ENCODE measurements around the gene ELAVL1.

GRCh38 chr19:7926021-7926726, 79.3 kb downstream of the ELAVL1 start, which contains the start of gene CTXN1:
- TF ChIP-seq EP300 (IDR thresholded peaks at IDR 0.05; ENCODE audit: borderline replicate concordance in 1 of 2, low read depth in 1 of 2, low read length in 1 of 2) (no peak), TAF1 (IDR thresholded peaks at IDR 0.05; ENCODE audit: borderline replicate concordance, low read depth, low read length) (no peak)

Measured in SK-N-SH (cell line).